ENCODE measurements around the gene MOXD1.
A peak's percentile ranks its signal among the peaks of the same experiment; 100 is the strongest.
"Not testable (repeated sequence)": the region's sequence is repeated elsewhere in the genome, so short reads cannot be mapped to it uniquely, and the experiment has no call there.

Gene MOXD1

DNA sequence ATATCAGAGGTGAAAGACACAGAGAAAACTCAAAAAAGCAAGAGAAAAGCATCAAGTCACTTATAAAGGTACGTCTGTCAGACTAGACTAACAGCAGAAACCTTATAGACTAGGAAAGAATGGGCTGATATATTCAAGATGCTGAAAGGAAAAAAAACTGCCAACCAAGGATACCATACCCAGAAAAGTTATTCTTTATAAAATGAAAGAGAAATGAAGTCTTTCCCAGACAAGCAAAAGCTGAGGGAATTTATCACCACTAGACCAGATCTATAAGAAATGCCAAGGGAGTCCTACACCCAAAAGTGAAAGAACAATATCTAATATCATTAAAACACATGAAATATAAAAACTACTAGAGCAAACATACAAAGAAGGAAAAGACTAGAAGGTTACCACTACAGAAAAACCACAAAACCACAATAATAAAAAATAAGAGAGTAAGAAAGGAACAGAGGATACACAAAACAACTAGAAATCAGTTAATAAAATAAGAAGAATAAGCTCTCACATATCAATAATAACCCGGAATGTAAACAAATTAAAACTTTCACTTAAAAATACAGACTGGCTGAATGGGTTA, 6.2 kb downstream of the MOXD1 start:
- no peak for DNase-seq

DNA sequence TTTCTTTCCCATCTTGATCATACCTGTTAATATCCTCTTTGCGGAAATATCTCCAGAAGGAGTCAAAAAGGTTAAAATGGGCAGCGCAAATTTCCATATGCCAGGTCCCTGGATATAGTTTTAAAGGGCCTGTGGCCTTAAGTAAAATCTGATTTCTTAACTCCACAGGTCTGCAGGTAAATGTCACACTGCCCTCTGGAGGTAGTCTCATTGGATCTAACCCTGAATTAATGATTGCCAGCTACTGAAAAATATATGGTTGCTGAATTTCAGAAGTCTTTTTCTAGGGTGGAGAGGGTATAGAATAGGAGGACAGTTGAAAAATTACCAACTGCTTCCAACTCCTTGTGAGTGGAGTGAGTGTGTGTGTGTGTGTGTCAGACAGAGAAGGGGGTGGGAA, 8.5 kb downstream of the MOXD1 start:
- DNase-seq = no peak

DNA sequence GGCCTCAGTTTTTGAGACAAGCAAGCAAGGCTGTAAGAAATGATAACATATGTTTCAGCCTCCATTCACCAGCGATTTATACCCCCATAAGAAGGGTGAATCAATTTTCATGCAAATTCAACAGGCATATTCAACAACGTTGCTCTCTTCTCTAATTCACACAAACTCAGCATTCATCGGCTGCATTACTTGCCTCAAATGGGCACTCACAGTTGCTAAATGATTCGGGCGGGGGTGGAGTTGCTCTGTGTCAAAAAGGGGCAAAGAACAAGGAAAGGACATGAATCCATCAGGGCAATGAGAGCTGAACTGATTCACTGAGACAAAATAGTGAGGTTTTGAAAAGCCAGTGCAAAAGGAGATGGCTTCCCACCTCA, 9.0 kb downstream of the MOXD1 start:
- no peak for DNase-seq

DNA sequence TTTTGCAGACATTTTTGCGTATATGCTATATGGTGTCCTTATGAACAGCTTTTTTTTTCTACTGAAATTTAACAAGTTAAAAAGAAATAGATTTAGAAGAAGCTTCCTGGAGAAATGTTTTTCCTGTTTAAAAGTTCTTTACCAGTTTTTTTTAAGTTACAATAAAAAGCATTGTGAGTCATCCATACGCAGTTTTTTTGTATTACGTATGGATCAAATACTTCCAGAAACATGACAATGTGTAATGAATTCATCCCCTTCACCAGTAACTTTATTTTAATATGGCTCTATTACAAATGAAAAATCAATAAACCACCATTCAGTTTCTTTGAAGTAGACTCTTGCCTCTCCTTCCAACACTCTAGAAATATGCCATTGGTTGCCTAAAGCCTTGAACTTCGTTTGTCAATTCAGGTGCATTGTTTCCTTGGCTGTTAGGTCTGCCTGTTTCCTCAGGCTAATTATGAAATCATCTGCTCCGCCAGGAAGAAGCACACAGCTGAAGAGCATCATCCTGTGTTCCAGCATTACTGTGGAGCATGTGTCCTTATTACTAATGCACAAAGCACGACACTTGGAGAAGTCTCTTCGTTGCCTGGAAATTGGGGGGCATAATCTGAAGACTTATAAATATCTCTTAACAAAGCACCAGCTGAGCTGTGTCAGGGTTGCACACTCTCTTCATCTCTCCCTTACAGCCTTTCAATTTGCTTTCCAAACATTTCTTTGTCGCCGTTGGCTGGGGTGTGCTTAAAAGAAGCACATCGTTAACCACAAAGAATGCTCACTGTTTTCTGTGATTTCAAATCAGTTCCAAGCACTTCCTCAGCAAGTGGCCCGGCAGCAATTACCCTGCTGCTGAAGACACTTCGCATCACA, 9.6 kb downstream of the MOXD1 start:
- no peak for DNase-seq

DNA sequence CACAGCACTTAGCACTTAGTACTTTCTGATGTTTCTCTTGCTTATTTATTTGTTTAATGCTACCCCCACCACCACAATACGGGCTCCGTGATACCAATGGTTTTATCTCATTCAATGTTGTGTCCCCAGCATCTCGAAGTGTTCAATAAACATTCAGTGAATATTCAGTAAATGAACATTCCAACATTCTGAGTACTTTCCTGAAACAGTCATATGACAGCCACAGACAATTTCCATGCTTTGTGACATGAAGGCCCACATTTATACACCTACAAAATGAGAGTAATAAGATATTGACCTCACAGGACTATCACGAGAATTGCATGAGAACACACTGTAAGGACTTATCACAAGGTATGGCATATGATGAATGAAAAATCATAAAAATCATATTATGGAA, 10.8 kb downstream of the MOXD1 start:
- no peak for DNase-seq

DNA sequence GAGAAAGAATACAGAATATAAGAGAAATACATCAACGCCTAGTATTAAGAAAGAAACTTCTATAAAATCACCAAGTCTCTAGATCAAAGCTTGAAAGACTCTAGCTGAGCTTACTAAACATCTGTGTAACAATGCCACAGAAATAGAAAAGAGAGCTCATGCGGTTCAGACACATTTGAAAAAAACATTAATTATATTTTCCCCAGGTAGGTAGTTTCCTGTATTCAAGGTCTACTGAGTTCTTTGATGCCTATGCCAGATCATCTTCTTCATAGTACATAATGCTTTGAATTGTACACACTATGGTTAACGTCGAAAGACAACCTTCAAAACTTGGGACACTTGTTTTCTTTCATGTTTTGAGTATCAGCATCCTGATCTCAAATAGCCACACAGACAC, 11.3 kb downstream of the MOXD1 start:
- DNase-seq = no peak

DNA sequence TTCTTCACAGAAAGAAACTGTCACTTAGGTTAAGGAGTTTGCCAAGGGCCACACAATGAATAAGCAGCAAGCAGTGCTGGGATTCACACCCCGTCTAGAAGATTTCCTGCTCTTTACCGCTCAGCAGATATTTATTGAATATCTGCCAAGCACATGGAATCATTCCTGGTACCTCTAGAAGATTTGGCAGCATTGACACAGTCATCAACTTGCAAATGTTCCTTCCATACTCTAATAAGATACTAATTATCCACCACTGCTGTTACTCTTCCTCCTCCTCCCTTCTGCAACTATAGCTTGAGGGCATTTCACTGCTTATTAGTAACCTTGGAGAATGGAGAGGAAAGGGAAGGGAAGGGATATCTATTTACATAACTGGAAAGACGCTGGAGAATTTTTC, 13.0 kb downstream of the MOXD1 start:
- DNase-seq = no peak

DNA sequence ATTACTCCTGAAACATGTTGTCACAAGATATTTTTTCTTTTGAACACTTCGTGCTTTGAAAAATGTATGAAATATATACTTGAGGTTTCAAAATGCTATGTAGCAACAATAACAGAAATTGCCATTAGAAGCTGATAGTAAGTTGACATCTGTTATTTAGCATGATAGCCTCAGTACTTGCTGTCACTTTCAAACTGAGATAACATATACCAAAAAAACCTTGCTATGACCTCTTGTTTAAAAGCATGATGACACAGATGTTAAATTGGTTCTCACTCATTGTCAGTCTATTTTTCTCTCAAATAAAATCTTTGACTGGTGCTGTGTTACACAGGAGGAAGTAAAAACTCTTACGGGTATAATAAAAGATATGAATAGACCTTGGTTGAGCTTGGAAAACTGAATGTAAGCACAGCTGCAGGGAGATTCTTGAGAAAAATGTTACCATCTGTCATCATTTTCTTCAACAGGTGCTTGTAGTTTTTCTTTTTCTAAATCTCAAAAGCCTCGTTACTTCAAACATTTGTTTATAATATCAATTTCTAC, 18.6 kb downstream of the MOXD1 start:
- no peak for DNase-seq

DNA sequence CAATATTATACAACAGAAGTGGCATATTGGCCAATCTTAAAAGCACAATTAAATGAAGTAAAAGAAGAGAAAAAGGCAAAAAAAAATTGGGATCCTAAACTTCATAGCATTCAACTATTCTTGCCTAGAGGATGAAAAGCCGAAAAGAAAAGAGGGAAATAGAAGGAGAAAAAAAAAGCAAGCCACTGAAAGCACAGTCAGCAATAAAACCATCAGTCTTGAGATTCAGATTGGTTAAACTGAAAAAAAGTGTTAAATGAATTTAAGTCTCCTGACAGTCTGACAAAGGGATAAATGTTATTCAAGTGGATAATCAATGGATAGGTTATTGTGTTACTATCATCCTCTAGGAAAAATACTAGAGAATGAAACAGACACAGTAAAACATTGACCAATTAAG, 19.9 kb downstream of the MOXD1 start:
- DNase-seq = no peak

DNA sequence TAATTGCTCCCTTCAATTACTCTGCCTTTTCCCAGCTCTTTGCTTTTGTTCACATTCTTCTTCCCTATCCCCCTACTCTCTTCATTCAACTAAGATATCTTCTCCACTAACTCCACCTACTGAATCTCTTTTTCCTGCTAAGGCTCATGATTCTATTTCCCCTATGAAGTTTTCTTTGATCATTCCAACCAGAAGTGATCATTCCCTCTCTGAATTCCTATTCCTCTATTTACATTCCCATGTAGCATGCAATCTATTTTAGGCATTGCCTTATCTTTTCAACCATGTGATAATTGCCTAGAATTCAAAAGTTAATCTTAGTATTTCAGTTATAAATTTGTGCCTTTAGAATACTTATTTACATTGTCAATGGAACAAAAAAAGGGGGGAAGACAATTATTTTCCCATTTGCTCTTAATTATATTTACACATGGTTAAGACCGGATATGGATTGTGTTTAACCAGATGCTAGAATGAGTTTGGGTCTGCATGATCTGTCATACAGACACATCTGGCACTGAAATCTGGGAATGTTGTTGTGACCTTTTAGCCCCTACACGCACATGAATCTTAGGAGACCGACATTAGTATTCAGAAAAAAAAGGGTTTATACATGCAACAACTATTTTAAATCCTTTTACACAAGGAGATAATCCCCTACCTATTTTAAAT, 20.8 kb downstream of the MOXD1 start:
- no peak for DNase-seq

DNA sequence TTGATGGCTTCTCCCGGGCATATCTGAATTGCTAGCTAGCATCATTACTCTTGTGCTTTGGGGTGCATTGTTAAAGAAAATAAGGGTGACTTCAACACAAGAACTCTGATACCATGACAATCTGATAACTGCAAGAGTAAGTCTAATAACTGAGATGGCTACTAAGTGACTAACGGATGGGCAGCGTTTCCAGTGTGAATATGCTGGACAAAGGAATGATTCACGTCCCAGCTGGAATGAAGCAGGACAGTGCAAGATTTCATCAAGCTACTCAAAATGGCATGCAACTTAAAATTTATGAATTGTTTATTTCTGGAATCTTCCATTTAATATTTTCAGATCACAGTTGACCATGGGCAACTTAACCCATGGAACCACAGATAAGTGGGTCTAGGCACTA, 31.7 kb downstream of the MOXD1 start:
- no peak for DNase-seq

DNA sequence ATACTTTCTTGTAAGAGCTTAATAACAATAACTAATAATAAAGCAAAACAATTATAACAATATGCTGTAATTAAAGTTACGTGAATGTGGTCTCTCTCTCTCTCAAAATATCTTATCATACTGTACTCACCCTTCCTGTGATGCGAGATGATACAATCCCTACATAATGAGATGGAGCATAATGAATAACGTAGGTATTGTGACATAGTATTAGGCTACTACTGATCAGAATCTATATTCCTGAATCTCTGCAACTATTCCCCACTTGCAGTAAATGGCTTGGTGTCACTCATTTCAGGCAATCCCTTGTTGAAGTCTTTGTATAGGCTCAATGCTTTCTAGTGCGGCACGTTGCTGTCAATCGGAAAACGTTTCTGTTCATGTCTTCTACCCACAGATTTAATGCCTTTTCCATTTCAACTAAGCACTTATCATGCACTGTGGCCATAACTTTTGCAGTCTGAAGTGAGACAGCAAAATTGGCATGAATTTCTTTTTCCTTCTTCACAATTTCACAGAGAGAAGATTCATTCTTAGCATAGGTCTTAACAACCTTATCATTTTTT, 32.3 kb downstream of the MOXD1 start:
- DNase-seq = no peak

DNA sequence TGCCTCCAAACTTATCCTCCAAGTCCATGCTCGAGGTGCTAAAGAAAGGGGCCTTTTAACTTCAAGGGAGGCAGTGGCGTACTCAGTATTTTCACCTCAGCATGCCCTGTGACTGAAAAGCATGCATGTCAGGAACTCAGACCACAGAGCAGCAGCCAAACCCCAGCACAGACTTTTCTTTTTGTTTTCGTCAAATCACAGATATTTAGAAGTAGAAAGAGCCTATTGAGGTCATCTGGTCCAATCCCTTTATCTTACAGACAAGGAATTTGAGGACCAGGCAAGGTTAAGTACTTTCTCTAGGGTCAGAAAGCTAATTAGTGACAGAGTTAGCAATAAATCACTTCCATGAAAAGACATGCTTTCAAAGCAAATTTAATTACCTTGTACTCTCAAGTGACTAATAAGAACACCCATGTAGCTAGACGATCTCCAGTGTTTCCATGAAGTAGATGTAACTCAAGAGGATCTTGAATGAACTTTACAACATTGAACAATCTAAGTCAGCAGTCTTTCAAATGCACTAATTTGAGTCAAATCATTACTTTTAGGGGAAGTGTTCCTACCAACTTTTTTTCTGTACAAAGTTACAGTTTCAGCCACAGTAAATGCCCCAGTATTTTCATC, 35.9 kb downstream of the MOXD1 start:
- DNase-seq = no peak

DNA sequence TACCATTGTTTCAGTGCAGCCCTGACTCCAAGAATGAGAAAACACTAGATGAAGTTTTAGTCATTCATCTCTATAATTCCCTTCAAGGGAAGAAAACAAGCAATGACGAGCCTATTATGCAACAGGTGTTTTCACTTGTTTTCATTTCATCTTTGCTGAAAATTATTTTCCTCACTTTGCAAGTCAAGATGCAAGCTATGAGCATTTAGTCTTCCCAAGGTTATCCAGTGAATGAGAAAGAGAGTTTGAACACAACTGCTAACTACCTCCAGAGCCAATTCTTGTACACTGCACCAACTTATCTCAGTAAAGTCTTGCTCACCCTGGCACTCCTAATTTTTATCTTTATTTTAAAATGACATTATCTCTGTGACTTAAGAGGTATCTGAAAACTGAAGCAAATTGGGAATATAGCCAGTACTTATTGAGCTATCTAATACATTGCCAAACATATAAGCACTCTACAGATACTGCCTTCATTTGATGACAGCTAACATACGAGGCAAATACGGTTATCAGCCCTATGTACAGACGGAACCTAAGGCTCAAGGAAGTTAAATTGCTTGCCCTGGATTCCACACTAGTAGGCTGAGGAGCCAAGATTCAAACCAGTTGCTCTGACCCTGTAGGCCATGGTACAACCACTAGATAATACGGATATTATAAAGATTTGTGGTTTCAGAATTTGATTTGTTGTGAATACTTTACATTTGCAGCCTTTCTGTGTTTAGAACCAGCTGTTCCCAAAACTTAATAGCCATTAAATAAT, 36.8 kb downstream of the MOXD1 start:
- DNase-seq = no peak

DNA sequence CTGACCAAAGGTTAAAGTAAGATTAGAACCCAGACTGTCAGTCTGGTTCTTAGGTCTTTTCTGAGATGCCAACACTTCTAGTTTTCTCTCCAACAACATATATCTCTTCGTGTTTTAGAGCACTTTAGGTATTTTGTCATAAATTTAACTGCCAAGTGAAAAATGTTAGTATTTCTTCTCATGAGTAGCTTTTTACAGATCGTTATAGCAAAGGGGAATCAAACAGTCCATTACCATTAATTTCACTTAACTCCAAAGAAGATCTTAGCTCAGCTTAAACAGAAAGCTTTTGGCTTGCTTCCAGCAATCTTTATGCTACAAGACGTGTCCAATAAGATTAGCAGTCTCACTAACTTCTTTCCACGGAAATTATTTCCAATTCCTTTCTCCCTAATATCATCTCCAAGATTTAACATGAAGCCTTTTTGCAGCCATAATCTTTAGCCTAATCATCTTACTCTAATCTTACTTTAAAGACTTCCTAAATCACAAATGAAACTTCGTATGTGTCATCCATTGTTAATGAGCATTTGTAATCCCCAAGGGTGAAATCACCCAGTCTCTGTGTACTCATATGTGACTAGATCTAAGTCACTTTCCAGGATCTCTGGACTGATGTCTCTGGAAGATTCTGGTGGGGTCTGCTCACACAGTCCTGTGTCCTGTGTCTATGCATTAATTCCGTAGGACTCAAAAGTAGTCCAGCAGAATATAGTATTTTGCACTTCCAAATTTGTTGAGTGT, 38.7 kb downstream of the MOXD1 start:
- no peak for DNase-seq

DNA sequence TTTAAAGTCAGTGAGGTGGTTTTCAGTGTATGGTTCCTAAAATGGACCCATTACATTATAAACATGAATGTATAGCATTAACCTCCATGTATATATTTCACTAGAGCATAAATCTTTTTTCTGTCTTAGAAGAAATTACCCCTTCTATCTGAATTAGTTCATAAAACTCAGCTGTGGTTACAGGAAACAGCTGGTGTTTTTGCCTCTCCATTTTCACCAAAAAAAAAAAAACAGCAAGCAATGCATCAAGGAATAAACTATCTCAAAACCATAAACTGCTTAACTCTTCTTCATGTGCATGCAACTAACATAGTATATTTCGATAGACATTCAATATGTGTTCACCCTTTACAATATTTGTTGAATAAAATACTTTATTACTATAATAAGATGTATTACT, 40.2 kb downstream of the MOXD1 start:
- DNase-seq = no peak

DNA sequence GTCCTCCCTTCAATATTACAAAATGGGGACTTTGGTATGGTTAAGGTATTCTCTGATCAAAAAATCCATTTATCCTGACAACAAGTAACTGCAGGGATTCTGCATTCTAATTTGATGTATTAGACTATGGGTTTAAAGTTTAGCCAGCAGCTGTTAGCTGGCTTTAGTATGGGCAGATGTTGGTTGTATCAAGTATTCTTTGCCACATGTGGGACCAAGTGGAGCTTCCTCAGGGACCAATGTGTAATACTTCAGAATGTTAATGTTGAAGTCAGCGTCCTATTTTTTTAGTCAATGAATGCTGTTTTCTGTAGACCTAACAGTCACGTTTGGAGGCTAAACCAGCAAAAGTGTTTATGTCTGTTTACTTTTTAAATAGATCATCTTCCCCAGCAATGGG, 41.4 kb downstream of the MOXD1 start:
- DNase-seq = no peak

DNA sequence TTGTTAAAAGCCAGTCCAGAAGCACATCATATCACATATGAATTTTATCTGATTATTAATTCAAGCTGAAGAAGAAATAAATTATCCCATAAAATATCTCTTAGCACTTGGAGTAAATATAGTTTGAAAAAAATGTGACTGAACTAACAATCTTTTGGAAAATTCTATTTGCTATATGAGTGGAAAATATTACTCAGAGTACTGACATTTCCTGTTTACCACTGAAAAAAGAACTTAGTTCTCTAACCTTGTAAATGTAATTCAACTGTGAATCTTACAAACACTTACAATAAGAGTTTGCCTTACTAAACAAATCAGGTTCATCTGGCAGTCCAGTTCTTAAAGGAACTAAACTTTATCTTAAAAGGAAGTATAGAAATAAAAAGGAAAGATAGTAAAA, 44.2 kb downstream of the MOXD1 start:
- no peak for DNase-seq

DNA sequence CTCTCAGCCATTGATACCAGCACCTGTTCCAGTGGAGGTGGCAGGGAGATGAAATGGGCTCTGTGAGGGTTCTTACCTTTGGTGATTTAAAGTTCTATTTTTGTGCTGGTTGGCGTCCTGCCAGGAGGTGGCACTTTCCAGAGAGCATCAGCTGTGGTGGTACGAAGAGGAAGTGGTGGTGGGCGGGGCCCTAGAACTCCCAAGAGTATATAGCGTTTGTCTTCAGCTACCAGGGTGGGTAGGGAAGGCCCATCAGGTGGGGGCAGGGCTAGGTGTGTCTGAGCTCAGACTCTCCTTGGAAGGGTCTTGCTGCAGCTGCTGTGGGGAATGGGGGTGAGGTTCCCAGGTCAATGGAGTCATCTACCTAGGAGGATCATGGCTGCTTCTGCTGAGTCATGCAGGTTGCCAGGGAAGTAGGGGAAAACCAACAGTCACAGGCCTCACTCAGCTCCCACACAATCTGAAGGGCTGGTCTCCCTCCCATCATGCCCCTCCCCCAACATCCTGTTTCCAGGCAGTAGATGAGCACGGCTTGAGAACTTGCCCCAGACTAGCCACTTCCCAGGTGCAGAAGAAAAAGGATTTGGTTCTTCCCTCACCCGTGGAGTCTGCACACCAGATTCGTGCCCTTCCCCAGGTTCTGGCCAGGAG, 46.6 kb downstream of the MOXD1 start:
- peak; percentile 26 for DNase-seq

DNA sequence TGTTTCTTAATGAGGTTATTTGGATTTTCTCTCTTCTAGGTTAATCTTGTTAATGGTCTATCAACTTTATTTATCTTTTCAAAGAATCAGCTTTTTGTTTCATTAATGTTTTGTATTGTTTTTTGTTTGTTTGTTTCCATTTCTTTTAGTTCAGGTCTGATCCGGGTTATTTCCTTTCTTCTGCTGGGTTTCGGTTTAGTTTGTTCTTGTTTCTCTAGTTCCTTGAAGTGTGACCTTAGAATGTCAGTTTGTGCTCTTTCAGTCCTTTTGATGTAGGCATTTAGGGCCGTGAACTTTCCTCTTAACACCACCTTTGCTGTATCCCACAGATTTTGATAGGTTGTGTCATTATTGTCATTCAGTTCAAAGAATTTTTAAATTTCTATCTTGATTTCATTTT, 49.3 kb downstream of the MOXD1 start:
- DNase-seq = not testable (repeated sequence)

DNA sequence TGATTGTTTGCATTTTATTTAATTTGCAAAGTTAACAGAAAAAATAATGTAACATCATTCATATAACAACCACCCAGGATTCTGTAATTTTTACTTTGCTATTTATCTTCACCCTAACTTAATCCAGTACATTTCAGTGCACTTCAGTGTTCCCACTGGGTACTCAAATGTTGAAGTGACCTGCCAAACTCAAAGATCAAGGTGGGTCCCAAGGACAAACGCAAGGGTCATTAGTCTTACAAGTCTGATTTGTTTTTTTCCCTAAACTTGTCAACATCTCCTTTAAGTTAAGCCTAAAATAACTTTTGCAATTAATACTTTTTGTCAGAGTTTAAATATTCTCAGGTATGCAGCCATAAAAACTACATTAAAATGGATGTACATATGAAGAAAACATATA, 53.0 kb downstream of the MOXD1 start:
- no peak for DNase-seq
